HEK293 (cell line): ENCODE results near the gene NATD1.

Source experiments
- CTCF ChIA-PET: fragments of 350-600 bp; formaldehyde crosslinking; extraction: SDS; loops from one replicate; lab custom pipeline; 2021; ENCODE audit warnings: antibody characterized with exemption; lab: Yijun Ruan, JAX
- POLR2A ChIA-PET: fragments of 300-600 bp; formaldehyde crosslinking; extraction: SDS; loops from one replicate; lab custom pipeline; 2020; ENCODE audit warnings: antibody characterized with exemption, inconsistent platforms; lab: Yijun Ruan, JAX
- H3K27ac ChIP-seq: fragments of 200-500 bp; sonication (Bioruptor generic); 2 replicates; pipeline ENCODE4 v1.5.1; 2014; ENCODE audit warnings: low read depth, low read length, control low read depth, inconsistent platforms; ENCODE audit errors: extremely low read depth
- H3K36me3 ChIP-seq, 2 experiments: fragments of 200-500 bp in 1 of 2; sonication (Bioruptor generic) in 1 of 2; 1 replicate in 1 of 2; 2 replicates in 1 of 2; pipeline ENCODE4 v1.5.1; 2014 to 2017; ENCODE audit warnings: inconsistent platforms in 2 of 2, low read length in 2 of 2; ENCODE audit not compliant: control insufficient read depth in 2 of 2, insufficient read depth in 1 of 2
- H3K4me1 ChIP-seq: fragments of 200-500 bp; sonication (Bioruptor generic); 2 replicates; pipeline ENCODE4 v1.5.1; 2014; ENCODE audit warnings: mild to moderate bottlenecking, low read length, inconsistent platforms; ENCODE audit not compliant: control insufficient read depth, insufficient read depth
- H3K4me3 ChIP-seq: 2 replicates; pipeline ENCODE4 v1.5.1; 2011; ENCODE audit warnings: low read depth, mild to moderate bottlenecking, control low read depth, low read length, moderate library complexity
- H3K9me3 ChIP-seq: fragments of 200-500 bp; sonication (Bioruptor generic); 2 replicates; pipeline ENCODE4 v1.5.1; 2014; ENCODE audit warnings: low read depth, low read length, inconsistent platforms; ENCODE audit not compliant: control insufficient read depth, insufficient read depth
- BCL11A ChIP-seq: fragments of 450-650 bp; formaldehyde crosslinking; IDR thresholded peaks from 2 replicates; pipeline ENCODE4 v1.5.1; 2016; ENCODE audit warnings: low read depth, missing biosample characterization, missing genetic modification characterization
- IKZF3 ChIP-seq: fragments of 450-650 bp; IDR thresholded peaks from 2 replicates; pipeline ENCODE4 v1.5.0; 2018; ENCODE audit warnings: missing biosample characterization, mild to moderate bottlenecking, missing genetic modification characterization, moderate library complexity
- TRIM28 ChIP-seq: IDR thresholded peaks from 2 replicates; pipeline ENCODE4 v1.6.1; 2011; ENCODE audit warnings: low read length, control low read depth, borderline replicate concordance
- ZFP37 ChIP-seq: fragments of 450-650 bp; formaldehyde crosslinking; IDR thresholded peaks from 2 replicates; pipeline ENCODE4 v1.5.1; 2016; ENCODE audit warnings: missing biosample characterization, missing genetic modification characterization
- ZNF138 ChIP-seq: fragments of 450-650 bp; formaldehyde crosslinking; IDR thresholded peaks from 2 replicates; pipeline ENCODE4 v1.5.1; 2016; ENCODE audit warnings: missing biosample characterization, missing genetic modification characterization, borderline replicate concordance
- ZNF140 ChIP-seq: fragments of 450-650 bp; formaldehyde crosslinking; IDR thresholded peaks from 2 replicates; pipeline ENCODE4 v1.5.1; 2016; ENCODE audit warnings: missing biosample characterization, missing genetic modification characterization
- ZNF202 ChIP-seq: fragments of 450-650 bp; formaldehyde crosslinking; IDR thresholded peaks from 2 replicates; pipeline ENCODE4 v1.5.1; 2016; ENCODE audit warnings: missing biosample characterization, missing genetic modification characterization, borderline replicate concordance
- ZNF354C ChIP-seq: fragments of 450-650 bp; formaldehyde crosslinking; IDR thresholded peaks from 2 replicates; pipeline ENCODE4 v1.5.1; 2016; ENCODE audit warnings: missing biosample characterization, missing genetic modification characterization, low read depth, borderline replicate concordance
- ZNF426 ChIP-seq: fragments of 450-650 bp; formaldehyde crosslinking; IDR thresholded peaks from 2 replicates; pipeline ENCODE4 v1.5.1; 2017; ENCODE audit warnings: missing biosample characterization, missing genetic modification characterization, mild to moderate bottlenecking, inconsistent platforms, moderate library complexity
- ZNF510 ChIP-seq: fragments of 450-650 bp; formaldehyde crosslinking; IDR thresholded peaks from 2 replicates; pipeline ENCODE4 v1.5.1; 2018; ENCODE audit warnings: mild to moderate bottlenecking, missing genetic modification characterization, missing biosample characterization; ENCODE audit not compliant: insufficient replicate concordance
- ZNF623 ChIP-seq: fragments of 450-650 bp; formaldehyde crosslinking; IDR thresholded peaks from 2 replicates; pipeline ENCODE4 v1.5.1; 2016; ENCODE audit warnings: missing biosample characterization, missing genetic modification characterization
- ZNF747 ChIP-seq: fragments of 450-650 bp; formaldehyde crosslinking; IDR thresholded peaks from 2 replicates; pipeline ENCODE4 v1.5.1; 2016; ENCODE audit warnings: missing biosample characterization, missing genetic modification characterization
- ZNF785 ChIP-seq: fragments of 450-650 bp; formaldehyde crosslinking; IDR thresholded peaks from 2 replicates; pipeline ENCODE4 v1.5.1; 2016; ENCODE audit warnings: missing biosample characterization, missing genetic modification characterization
- ZSCAN30 ChIP-seq: fragments of 450-650 bp; IDR thresholded peaks from 2 replicates; pipeline ENCODE4 v1.5.1; 2018; ENCODE audit warnings: missing biosample characterization, mild to moderate bottlenecking, missing genetic modification characterization, moderate library complexity
- TF ChIP-seq, protein P1 (sequence below): fragments of 450-650 bp; formaldehyde crosslinking; IDR thresholded peaks from 2 replicates; pipeline ENCODE4 v1.5.1; 2016; ENCODE audit warnings: missing biosample characterization, missing genetic modification characterization
- TF ChIP-seq, protein P2 (sequence below): fragments of 450-650 bp; formaldehyde crosslinking; IDR thresholded peaks from 2 replicates; pipeline ENCODE4 v1.5.1; 2016; ENCODE audit warnings: missing biosample characterization, missing genetic modification characterization
- TF ChIP-seq, protein P3 (sequence below): fragments of 450-650 bp; formaldehyde crosslinking; IDR thresholded peaks from 2 replicates; pipeline ENCODE4 v1.5.1; 2016; ENCODE audit warnings: missing biosample characterization, missing genetic modification characterization
- TF ChIP-seq, protein P4 (sequence below): fragments of 450-650 bp; formaldehyde crosslinking; optimal IDR thresholded peaks from 2 replicates; pipeline ENCODE3; 2016; ENCODE audit warnings: missing biosample characterization, mild to moderate bottlenecking, missing genetic modification characterization
- TF ChIP-seq, protein P5 (sequence below): fragments of 450-650 bp; formaldehyde crosslinking; IDR thresholded peaks from 2 replicates; pipeline ENCODE4 v1.5.1; 2017; ENCODE audit warnings: missing biosample characterization, missing genetic modification characterization

NATD1 gene

DNA sequence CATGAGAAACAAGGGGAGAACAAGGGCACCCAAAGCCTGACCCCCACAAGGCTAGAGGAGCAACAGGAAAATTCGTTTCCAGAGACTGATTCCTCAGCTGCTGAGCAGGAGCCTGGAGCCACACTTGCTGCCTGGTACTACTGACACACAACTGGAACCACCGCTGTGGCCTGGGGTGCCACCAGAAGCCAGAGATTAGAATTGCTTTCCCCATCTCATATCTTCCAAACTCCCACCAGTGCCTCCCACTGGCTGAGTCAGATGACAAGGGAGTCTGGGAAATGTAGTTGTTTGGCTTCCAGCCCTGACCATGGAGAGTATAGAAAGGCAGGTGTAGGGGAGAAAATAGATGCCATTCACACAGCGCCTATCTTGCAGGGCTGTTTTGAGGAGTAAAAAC, 35.1 kb downstream of the NATD1 start (continued):
- no peak for TF ChIP-seq ZNF785
- no peak for TF ChIP-seq TRIM28
- no peak for TF ChIP-seq ZNF140
- TF ChIP-seq, protein P1, sequence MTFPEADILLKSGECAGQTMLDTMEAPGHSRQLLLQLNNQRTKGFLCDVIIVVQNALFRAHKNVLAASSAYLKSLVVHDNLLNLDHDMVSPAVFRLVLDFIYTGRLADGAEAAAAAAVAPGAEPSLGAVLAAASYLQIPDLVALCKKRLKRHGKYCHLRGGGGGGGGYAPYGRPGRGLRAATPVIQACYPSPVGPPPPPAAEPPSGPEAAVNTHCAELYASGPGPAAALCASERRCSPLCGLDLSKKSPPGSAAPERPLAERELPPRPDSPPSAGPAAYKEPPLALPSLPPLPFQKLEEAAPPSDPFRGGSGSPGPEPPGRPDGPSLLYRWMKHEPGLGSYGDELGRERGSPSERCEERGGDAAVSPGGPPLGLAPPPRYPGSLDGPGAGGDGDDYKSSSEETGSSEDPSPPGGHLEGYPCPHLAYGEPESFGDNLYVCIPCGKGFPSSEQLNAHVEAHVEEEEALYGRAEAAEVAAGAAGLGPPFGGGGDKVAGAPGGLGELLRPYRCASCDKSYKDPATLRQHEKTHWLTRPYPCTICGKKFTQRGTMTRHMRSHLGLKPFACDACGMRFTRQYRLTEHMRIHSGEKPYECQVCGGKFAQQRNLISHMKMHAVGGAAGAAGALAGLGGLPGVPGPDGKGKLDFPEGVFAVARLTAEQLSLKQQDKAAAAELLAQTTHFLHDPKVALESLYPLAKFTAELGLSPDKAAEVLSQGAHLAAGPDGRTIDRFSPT (tag by site-specific recombination): no peak
- TF ChIP-seq, protein P2, sequence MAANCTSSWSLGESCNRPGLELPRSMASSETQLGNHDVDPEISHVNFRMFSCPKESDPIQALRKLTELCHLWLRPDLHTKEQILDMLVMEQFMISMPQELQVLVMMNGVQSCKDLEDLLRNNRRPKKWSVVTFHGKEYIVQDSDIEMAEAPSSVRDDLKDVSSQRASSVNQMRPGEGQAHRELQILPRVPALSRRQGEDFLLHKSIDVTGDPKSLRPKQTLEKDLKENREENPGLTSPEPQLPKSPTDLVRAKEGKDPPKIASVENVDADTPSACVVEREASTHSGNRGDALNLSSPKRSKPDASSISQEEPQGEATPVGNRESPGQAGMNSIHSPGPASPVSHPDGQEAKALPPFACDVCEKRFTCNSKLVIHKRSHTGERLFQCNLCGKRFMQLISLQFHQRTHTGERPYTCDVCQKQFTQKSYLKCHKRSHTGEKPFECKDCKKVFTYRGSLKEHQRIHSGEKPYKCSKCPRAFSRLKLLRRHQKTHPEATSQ: no peak

DNA sequence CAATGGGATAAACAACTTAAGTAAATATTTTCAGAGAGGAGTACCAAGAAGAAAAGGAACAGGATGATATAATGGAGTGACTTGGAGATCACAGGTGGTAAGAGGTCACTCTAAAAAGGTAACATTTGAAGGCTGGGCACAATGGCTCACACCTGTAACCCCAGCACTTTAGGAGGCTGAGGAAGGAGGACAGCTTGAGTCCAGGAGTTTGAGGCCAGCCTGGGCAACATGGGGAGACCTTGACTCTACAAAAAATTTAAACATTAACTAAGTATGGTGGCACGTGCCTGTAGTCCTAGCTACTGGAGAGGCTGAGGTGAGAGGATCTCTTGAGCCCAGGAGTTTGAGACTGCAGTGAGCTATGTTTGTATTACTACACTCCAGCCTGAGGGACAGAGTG, 35.9 kb downstream of the NATD1 start:
- CTCF ChIA-PET: no interaction called here
- peaks cover 5% of the 10 kb centered on the region for H3K4me1 ChIP-seq
- TF ChIP-seq ZFP37 (tag by site-specific recombination): no peak
- TF ChIP-seq, all 188 proteins: peak for 0
- Histone ChIP-seq H3K27ac (no peak overlapping the region), H3K36me3 (peaks cover 0 to 20% of the 10 kb centered on the region in 2 experiments), H3K9me3 (no peaks in the 10 kb centered on the region), H3K4me3 (no peak overlapping the region)
- POLR2A ChIA-PET: interaction anchor here (0.6 kb wide), 1 partner anchor 118 kb away, joined by 3 read pairs; no protein-coding TSS in a partner anchor

DNA sequence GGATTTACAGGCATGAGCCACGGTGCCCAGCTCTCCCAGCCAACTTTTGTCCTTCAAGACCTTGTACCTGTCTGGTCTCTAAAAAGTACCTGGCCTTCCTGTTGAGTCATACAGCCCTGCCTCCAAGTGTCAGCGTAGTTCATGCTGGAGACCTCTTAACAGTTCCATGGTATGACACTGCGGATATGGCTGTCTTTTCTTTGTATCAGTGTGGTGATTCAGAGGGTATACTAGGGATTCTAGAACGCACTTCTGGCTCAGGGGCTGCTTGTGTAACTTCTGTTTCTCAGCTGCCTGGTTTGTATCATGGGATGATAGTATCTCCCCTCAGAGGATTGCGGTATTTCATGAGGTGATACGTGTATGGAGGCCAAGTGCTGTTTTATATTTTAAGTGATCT, 37.3 kb downstream of the NATD1 start:
- Histone ChIP-seq H3K9me3 (no peaks in the 10 kb centered on the region), H3K4me1 (peaks cover 9% of the 10 kb centered on the region), H3K4me3 (no peak overlapping the region), H3K27ac (no peak overlapping the region), H3K36me3 (peaks cover 0 to 21% of the 10 kb centered on the region in 2 experiments)
- TF ChIP-seq, protein P3, sequence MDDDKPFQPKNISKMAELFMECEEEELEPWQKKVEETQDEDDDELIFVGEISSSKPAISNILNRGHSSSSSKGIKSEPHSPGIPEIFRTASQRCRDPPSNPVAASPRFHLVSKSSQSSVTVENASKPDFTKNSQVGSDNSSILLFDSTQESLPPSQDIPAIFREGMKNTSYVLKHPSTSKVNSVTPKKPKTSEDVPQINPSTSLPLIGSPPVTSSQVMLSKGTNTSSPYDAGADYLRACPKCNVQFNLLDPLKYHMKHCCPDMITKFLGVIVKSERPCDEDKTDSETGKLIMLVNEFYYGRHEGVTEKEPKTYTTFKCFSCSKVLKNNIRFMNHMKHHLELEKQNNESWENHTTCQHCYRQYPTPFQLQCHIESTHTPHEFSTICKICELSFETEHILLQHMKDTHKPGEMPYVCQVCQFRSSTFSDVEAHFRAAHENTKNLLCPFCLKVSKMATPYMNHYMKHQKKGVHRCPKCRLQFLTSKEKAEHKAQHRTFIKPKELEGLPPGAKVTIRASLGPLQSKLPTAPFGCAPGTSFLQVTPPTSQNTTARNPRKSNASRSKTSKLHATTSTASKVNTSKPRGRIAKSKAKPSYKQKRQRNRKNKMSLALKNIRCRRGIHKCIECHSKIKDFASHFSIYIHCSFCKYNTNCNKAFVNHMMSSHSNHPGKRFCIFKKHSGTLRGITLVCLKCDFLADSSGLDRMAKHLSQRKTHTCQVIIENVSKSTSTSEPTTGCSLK (tag by site-specific recombination): no peak
- TF ChIP-seq ZNF202 (no peak), ZNF747 (no peak), BCL11A (tag by site-specific recombination) (no peak), ZNF426 (tag by site-specific recombination) (no peak), IKZF3 (tag by site-specific recombination) (no peak), ZNF138 (tag by site-specific recombination) (no peak), ZNF354C (tag by site-specific recombination) (no peak), ZNF510 (tag by site-specific recombination) (no peak), ZSCAN30 (tag by site-specific recombination) (no peak), ZNF623 (no peak)
- TF ChIP-seq, protein P4, sequence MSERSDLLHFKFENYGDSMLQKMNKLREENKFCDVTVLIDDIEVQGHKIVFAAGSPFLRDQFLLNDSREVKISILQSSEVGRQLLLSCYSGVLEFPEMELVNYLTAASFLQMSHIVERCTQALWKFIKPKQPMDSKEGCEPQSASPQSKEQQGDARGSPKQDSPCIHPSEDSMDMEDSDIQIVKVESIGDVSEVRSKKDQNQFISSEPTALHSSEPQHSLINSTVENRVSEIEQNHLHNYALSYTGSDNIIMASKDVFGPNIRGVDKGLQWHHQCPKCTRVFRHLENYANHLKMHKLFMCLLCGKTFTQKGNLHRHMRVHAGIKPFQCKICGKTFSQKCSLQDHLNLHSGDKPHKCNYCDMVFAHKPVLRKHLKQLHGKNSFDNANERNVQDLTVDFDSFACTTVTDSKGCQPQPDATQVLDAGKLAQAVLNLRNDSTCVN (tag by site-specific recombination): no peak
- TF ChIP-seq, protein P5, sequence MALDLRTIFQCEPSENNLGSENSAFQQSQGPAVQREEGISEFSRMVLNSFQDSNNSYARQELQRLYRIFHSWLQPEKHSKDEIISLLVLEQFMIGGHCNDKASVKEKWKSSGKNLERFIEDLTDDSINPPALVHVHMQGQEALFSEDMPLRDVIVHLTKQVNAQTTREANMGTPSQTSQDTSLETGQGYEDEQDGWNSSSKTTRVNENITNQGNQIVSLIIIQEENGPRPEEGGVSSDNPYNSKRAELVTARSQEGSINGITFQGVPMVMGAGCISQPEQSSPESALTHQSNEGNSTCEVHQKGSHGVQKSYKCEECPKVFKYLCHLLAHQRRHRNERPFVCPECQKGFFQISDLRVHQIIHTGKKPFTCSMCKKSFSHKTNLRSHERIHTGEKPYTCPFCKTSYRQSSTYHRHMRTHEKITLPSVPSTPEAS (tag by site-specific recombination): no peak
- ChIA-PET POLR2A (no interaction called here), CTCF (interaction anchor here (0.6 to 1.6 kb wide), 2 partner anchors 26 to 96 kb away, joined by 4 to 6 read pairs; no protein-coding TSS in a partner anchor)
